ENCODE results near the gene ZCCHC14.
"Not testable (repeated sequence)": the region's sequence is repeated elsewhere in the genome, so short reads cannot be mapped to it uniquely, and the experiment has no call there.

The ZCCHC14 gene

GRCh38 chr16:87517610-87518429 lies 25.0 kb upstream of the ZCCHC14 start:
- H3K4me2 ChIP-seq (ENCODE audit: low read length, poor library complexity, severe bottlenecking); DNase-seq; H3K9me3 ChIP-seq (ENCODE audit: control insufficient read depth, low read length); H4K8ac ChIP-seq (ENCODE audit: low read length); H3K23ac ChIP-seq (ENCODE audit: low read length in 2 of 2); H3K14ac ChIP-seq (ENCODE audit: low read length in 2 of 2); H3K79me1 ChIP-seq (replicated peaks; ENCODE audit: low read length, poor library complexity, severe bottlenecking); H3K4me1 ChIP-seq (ENCODE audit: control insufficient read depth, insufficient read depth, low read depth, low read length); H3K27ac ChIP-seq (ENCODE audit: low read length, poor library complexity, severe bottlenecking); H2AK5ac ChIP-seq (ENCODE audit: low read length, severe bottlenecking); H3K36me3 ChIP-seq (ENCODE audit: control insufficient read depth in 1 of 2, insufficient read depth in 2 of 2, low read depth in 1 of 2, low read length in 2 of 2); H2BK15ac ChIP-seq (ENCODE audit: low read depth, poor library complexity, severe bottlenecking); H4K91ac ChIP-seq (ENCODE audit: low read length); H3K18ac ChIP-seq (ENCODE audit: low read depth in 1 of 2, low read length in 2 of 2); H2BK120ac ChIP-seq (ENCODE audit: low read depth, low read length); H2BK5ac ChIP-seq (ENCODE audit: low read depth, low read length, poor library complexity, severe bottlenecking); H2AFZ ChIP-seq (ENCODE audit: low read depth, low read length); H2BK12ac ChIP-seq (ENCODE audit: low read length in 2 of 2); H3K4ac ChIP-seq (ENCODE audit: low read depth in 1 of 2, low read length in 2 of 2): not testable (repeated sequence)
- H3K27me3 ChIP-seq (ENCODE audit: control insufficient read depth in 1 of 2, insufficient read depth in 1 of 2, low read length in 2 of 2): peaks cover 0 to 22% of the 10 kb centered on the region in 2 experiments
- peak overlapping the region; percentile 66 for H3K9ac ChIP-seq (ENCODE audit: low read length)
- 90% methylated on average over 27 of the region's 34 CpGs for WGBS
- peak overlapping the region in 1 of 2 experiments; percentile 51 for H3K4me3 ChIP-seq (ENCODE audit: insufficient read depth in 1 of 2, low read depth in 1 of 2, low read length in 2 of 2)

GRCh38 chr16:87516361-87516760 lies 23.5 kb upstream of the ZCCHC14 start:
- no peak overlapping the region for H3K14ac ChIP-seq (ENCODE audit: low read length in 2 of 2)
- no peak overlapping the region for H3K18ac ChIP-seq (ENCODE audit: low read depth in 1 of 2, low read length in 2 of 2)
- H2BK120ac ChIP-seq (ENCODE audit: low read depth, low read length): no peak overlapping the region
- no peak overlapping the region for H3K4ac ChIP-seq (ENCODE audit: low read depth in 1 of 2, low read length in 2 of 2)
- no peaks in the 10 kb centered on the region for H3K79me1 ChIP-seq (replicated peaks; ENCODE audit: low read length, poor library complexity, severe bottlenecking)
- H3K27ac ChIP-seq (ENCODE audit: low read length, poor library complexity, severe bottlenecking): no peak overlapping the region
- no peak overlapping the region for H3K4me2 ChIP-seq (ENCODE audit: low read length, poor library complexity, severe bottlenecking)
- no peaks in the 10 kb centered on the region for H3K36me3 ChIP-seq (ENCODE audit: control insufficient read depth in 1 of 2, insufficient read depth in 2 of 2, low read depth in 1 of 2, low read length in 2 of 2)
- no peaks in the 10 kb centered on the region for H3K4me1 ChIP-seq (ENCODE audit: control insufficient read depth, insufficient read depth, low read depth, low read length)
- no peak overlapping the region for H2BK15ac ChIP-seq (ENCODE audit: low read depth, poor library complexity, severe bottlenecking)
- H2BK5ac ChIP-seq (ENCODE audit: low read depth, low read length, poor library complexity, severe bottlenecking): no peak overlapping the region
- H3K23ac ChIP-seq (ENCODE audit: low read length in 2 of 2): no peak overlapping the region
- no peak overlapping the region for H4K8ac ChIP-seq (ENCODE audit: low read length)
- 91% methylated on average over 12 of the region's 12 CpGs for WGBS
- no peak overlapping the region for H2BK12ac ChIP-seq (ENCODE audit: low read length in 2 of 2)
- no peaks in the 10 kb centered on the region for H3K9me3 ChIP-seq (ENCODE audit: control insufficient read depth, low read length)
- DNase-seq: no peak
- no peak overlapping the region for H2AFZ ChIP-seq (ENCODE audit: low read depth, low read length)
- H2AK5ac ChIP-seq (ENCODE audit: low read length, severe bottlenecking): no peak overlapping the region
- H3K9ac ChIP-seq (ENCODE audit: low read length): no peak overlapping the region
- H4K91ac ChIP-seq (ENCODE audit: low read length): no peak overlapping the region
- no peak overlapping the region for H3K4me3 ChIP-seq (ENCODE audit: insufficient read depth in 1 of 2, low read depth in 1 of 2, low read length in 2 of 2)
- peaks cover 0 to 18% of the 10 kb centered on the region in 2 experiments for H3K27me3 ChIP-seq (ENCODE audit: control insufficient read depth in 1 of 2, insufficient read depth in 1 of 2, low read length in 2 of 2)

DNA sequence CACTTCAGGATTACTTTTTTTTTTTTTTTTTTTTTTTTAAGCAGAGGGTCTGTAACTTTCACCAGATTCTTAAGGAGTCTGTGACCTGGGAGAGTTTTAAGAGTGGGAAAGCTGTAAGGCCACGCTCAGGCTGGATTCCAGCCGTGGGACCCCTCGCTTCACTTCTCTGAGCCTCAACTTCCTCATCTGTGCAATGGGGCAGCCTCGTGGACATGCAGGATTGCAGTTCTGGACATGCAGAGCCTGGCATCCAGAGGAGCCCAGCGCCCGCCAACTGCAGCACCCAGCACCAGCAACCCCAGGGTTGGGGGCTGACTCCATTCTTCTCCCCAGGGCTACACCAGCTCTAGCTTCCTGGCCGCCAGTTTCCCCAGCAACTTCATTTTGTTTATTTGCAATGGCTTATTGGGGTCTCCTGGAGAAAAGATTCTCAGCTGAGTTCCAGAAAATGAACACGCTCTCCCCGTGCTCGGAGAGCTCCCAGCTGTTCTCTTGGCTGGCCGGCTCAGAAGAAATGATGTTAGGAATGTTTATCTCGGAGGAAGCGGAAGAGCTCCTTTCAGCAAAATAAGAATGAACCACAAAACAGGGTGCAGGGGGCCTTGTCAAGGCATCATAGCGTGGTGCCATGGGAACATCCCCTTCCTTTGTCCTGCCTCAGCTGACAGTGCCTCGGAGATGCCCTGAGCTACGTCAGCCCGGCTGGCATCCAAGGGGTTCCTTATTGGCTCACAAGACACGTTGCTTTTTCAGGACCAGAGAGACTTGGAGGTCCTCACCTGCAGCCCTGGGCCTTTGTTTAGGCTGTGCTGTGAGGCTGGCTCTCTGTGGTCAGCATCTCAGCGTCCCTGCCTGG lies 22.9 kb upstream of the ZCCHC14 start:
- Histone ChIP-seq H3K27ac (ENCODE audit: low read length, poor library complexity, severe bottlenecking) (no peak overlapping the region), H3K4me3 (ENCODE audit: insufficient read depth in 1 of 2, low read depth in 1 of 2, low read length in 2 of 2) (no peak overlapping the region), H4K8ac (ENCODE audit: low read length) (no peak overlapping the region), H3K9ac (ENCODE audit: low read length) (no peak overlapping the region), H2BK15ac (ENCODE audit: low read depth, poor library complexity, severe bottlenecking) (no peak overlapping the region), H3K4ac (ENCODE audit: low read depth in 1 of 2, low read length in 2 of 2) (no peak overlapping the region), H4K91ac (ENCODE audit: low read length) (no peak overlapping the region), H3K23ac (ENCODE audit: low read length in 2 of 2) (no peak overlapping the region), H3K27me3 (ENCODE audit: control insufficient read depth in 1 of 2, insufficient read depth in 1 of 2, low read length in 2 of 2) (peaks cover 0 to 18% of the 10 kb centered on the region in 2 experiments), H3K14ac (ENCODE audit: low read length in 2 of 2) (no peak overlapping the region), H3K4me2 (ENCODE audit: low read length, poor library complexity, severe bottlenecking) (no peak overlapping the region), H2BK5ac (ENCODE audit: low read depth, low read length, poor library complexity, severe bottlenecking) (no peak overlapping the region), H3K79me1 (replicated peaks; ENCODE audit: low read length, poor library complexity, severe bottlenecking) (no peaks in the 10 kb centered on the region), H3K36me3 (ENCODE audit: control insufficient read depth in 1 of 2, insufficient read depth in 2 of 2, low read depth in 1 of 2, low read length in 2 of 2) (no peaks in the 10 kb centered on the region), H2AFZ (ENCODE audit: low read depth, low read length) (no peak overlapping the region), H3K9me3 (ENCODE audit: control insufficient read depth, low read length) (no peaks in the 10 kb centered on the region), H2BK12ac (ENCODE audit: low read length in 2 of 2) (no peak overlapping the region), H3K4me1 (ENCODE audit: control insufficient read depth, insufficient read depth, low read depth, low read length) (no peaks in the 10 kb centered on the region), H2AK5ac (ENCODE audit: low read length, severe bottlenecking) (no peak overlapping the region), H3K18ac (ENCODE audit: low read depth in 1 of 2, low read length in 2 of 2) (no peak overlapping the region), H2BK120ac (ENCODE audit: low read depth, low read length) (no peak overlapping the region)
- no peak for DNase-seq
- 90% methylated on average over 19 of the region's 19 CpGs for WGBS

- H3K4me3 ChIP-seq (ENCODE audit: insufficient read depth in 1 of 2, low read depth in 1 of 2, low read length in 2 of 2); DNase-seq; H2BK15ac ChIP-seq (ENCODE audit: low read depth, poor library complexity, severe bottlenecking); H3K14ac ChIP-seq (ENCODE audit: low read length in 2 of 2); H2AK5ac ChIP-seq (ENCODE audit: low read length, severe bottlenecking); H3K79me1 ChIP-seq (replicated peaks; ENCODE audit: low read length, poor library complexity, severe bottlenecking); H2BK120ac ChIP-seq (ENCODE audit: low read depth, low read length); H3K36me3 ChIP-seq (ENCODE audit: control insufficient read depth in 1 of 2, insufficient read depth in 2 of 2, low read depth in 1 of 2, low read length in 2 of 2); H3K27ac ChIP-seq (ENCODE audit: low read length, poor library complexity, severe bottlenecking); H2AFZ ChIP-seq (ENCODE audit: low read depth, low read length); H3K9ac ChIP-seq (ENCODE audit: low read length); H2BK12ac ChIP-seq (ENCODE audit: low read length in 2 of 2); H3K23ac ChIP-seq (ENCODE audit: low read length in 2 of 2); H4K8ac ChIP-seq (ENCODE audit: low read length); H2BK5ac ChIP-seq (ENCODE audit: low read depth, low read length, poor library complexity, severe bottlenecking); H3K18ac ChIP-seq (ENCODE audit: low read depth in 1 of 2, low read length in 2 of 2); H4K91ac ChIP-seq (ENCODE audit: low read length); H3K4me1 ChIP-seq (ENCODE audit: control insufficient read depth, insufficient read depth, low read depth, low read length); H3K4ac ChIP-seq (ENCODE audit: low read depth in 1 of 2, low read length in 2 of 2); H3K4me2 ChIP-seq (ENCODE audit: low read length, poor library complexity, severe bottlenecking); H3K9me3 ChIP-seq (ENCODE audit: control insufficient read depth, low read length): not testable (repeated sequence)
- H3K27me3 ChIP-seq (ENCODE audit: control insufficient read depth in 1 of 2, insufficient read depth in 1 of 2, low read length in 2 of 2): peaks cover 15 to 17% of the 10 kb centered on the region in 2 experiments
- 87% methylated on average over 4 of the region's 4 CpGs for WGBS
These were observed 17.0 kb upstream of the ZCCHC14 start for GRCh38 chr16:87509778-87510177.

All from mesenchymal stem cell (in vitro differentiated cells and primary cell).